Trophoblast cell (in vitro differentiated cells and primary cell): Measurements from ENCODE around the gene MORN1.

Experiments used
- DNase-seq, 2 donors: peaks; one replicate each; pipeline ENCODE4 v3.0.0-alpha.2; 2016
- H2AFZ ChIP-seq: 2 replicates; pipeline ENCODE4 v1.6.1; 2013; ENCODE audit warnings: low read length, moderate library complexity, mild to moderate bottlenecking; ENCODE audit not compliant: insufficient read depth, poor library complexity
- H2AK5ac ChIP-seq: 2 replicates; pipeline ENCODE4 v1.6.1; 2013; ENCODE audit warnings: mild to moderate bottlenecking, low read length
- H2BK120ac ChIP-seq: 2 replicates; pipeline ENCODE4 v1.6.1; 2013; ENCODE audit warnings: low read length, mild to moderate bottlenecking, moderate library complexity; ENCODE audit not compliant: insufficient read depth, poor library complexity
- H2BK12ac ChIP-seq: 2 replicates; pipeline ENCODE4 v1.6.1; 2013; ENCODE audit warnings: mild to moderate bottlenecking, low read length, moderate library complexity
- H2BK5ac ChIP-seq: 2 replicates; pipeline ENCODE4 v1.6.1; 2013; ENCODE audit warnings: low read length, low read depth, moderate library complexity, mild to moderate bottlenecking; ENCODE audit not compliant: poor library complexity
- H3K14ac ChIP-seq: 2 replicates; pipeline ENCODE4 v1.6.1; 2013; ENCODE audit warnings: mild to moderate bottlenecking, low read length
- H3K18ac ChIP-seq: 2 replicates; pipeline ENCODE4 v1.6.1; 2013; ENCODE audit warnings: mild to moderate bottlenecking, low read length
- H3K23ac ChIP-seq: 2 replicates; pipeline ENCODE4 v1.6.1; 2013; ENCODE audit warnings: low read length
- H3K27ac ChIP-seq: 2 replicates; pipeline ENCODE4 v1.5.1; 2013; ENCODE audit warnings: low read depth, mild to moderate bottlenecking, inconsistent platforms, low read length, moderate library complexity
- H3K27me3 ChIP-seq: 2 replicates; pipeline ENCODE4 v1.6.1; 2013; ENCODE audit warnings: inconsistent platforms, mild to moderate bottlenecking, low read length, moderate library complexity; ENCODE audit not compliant: insufficient read depth
- H3K36me3 ChIP-seq, 2 experiments: 1 replicate in 1 of 2; 2 replicates in 1 of 2; pipeline ENCODE4 v1.6.1; 2013; ENCODE audit warnings: low read length in 2 of 2, mild to moderate bottlenecking in 2 of 2, moderate library complexity in 1 of 2; ENCODE audit not compliant: insufficient read depth in 2 of 2, control insufficient read depth in 1 of 2
- H3K4ac ChIP-seq: 2 replicates; pipeline ENCODE4 v1.6.1; 2013; ENCODE audit warnings: low read depth, mild to moderate bottlenecking, low read length, moderate library complexity
- H3K4me1 ChIP-seq, 2 experiments: 1 replicate in 1 of 2; 2 replicates in 1 of 2; pipeline ENCODE4 v1.6.1; 2013; ENCODE audit warnings: low read length in 2 of 2, mild to moderate bottlenecking in 2 of 2, moderate library complexity in 1 of 2; ENCODE audit not compliant: insufficient read depth in 2 of 2, control insufficient read depth in 1 of 2
- H3K4me2 ChIP-seq: 2 replicates; pipeline ENCODE4 v1.6.1; 2013; ENCODE audit warnings: inconsistent platforms, mild to moderate bottlenecking, low read length, moderate library complexity
- H3K4me3 ChIP-seq: 2 replicates; pipeline ENCODE4 v1.5.1; 2013; ENCODE audit warnings: mild to moderate bottlenecking, low read depth, low read length, inconsistent platforms
- H3K79me1 ChIP-seq: one replicate; pipeline ENCODE4 v1.6.1; 2013; ENCODE audit warnings: low read length
- H3K79me2 ChIP-seq: 2 replicates; pipeline ENCODE4 v1.6.1; 2013; ENCODE audit warnings: low read length, mild to moderate bottlenecking; ENCODE audit not compliant: control insufficient read depth, insufficient read depth, poor library complexity
- H3K9ac ChIP-seq: 2 replicates; pipeline ENCODE4 v1.6.1; 2013; ENCODE audit warnings: mild to moderate bottlenecking, low read length
- H3K9me3 ChIP-seq: 2 replicates; pipeline ENCODE4 v1.6.1; 2013; ENCODE audit warnings: low read depth, mild to moderate bottlenecking, control low read depth, inconsistent platforms, low read length; ENCODE audit not compliant: insufficient read depth
- H4K12ac ChIP-seq: 2 replicates; pipeline ENCODE4 v1.6.1; 2013; ENCODE audit warnings: low read depth, mild to moderate bottlenecking, low read length, moderate library complexity
- H4K8ac ChIP-seq: 2 replicates; pipeline ENCODE4 v1.6.1; 2013; ENCODE audit warnings: low read depth, mild to moderate bottlenecking, low read length, moderate library complexity
- H4K91ac ChIP-seq: one replicate; pipeline ENCODE4 v1.6.1; 2013; ENCODE audit warnings: low read depth, mild to moderate bottlenecking, low read length, moderate library complexity
- WGBS: extraction: QIAGEN DNeasy Blood & Tissue Kit; methylation state at CpG from one replicate; pipeline ENCODE4 v1.1.7; 2013; ENCODE audit warnings: missing lambda C conversion rate; ENCODE audit not compliant: insufficient read length, insufficient coverage; ENCODE audit errors: extremely low coverage; 5-methylcytosine and 5-hydroxymethylcytosine counted together

The MORN1 gene

DNA sequence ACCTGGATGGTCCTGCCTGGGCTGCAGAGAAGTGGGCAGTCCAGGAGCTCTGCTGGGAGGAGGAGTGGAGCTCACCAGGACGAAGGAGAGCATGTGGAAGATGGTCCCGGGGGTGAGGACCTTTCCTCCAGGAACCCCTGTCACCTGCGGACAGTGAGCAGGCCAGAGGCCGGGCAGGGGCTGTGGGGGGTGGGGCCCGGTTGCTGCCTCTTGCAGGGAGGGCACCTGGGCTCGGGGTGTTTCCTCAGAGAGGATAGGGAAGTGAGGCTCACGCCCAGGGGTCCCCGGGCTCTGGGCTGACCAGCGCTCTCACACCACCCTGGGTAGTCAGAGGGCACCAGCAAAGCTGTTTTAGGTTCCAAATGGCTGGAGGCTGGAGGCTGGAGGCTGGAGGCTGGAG, 43.7 kb upstream of the MORN1 start:
- WGBS: no CpG with 5 or more reads among the region's 9 CpGs
- no peak overlapping the region for H2BK12ac ChIP-seq

DNA sequence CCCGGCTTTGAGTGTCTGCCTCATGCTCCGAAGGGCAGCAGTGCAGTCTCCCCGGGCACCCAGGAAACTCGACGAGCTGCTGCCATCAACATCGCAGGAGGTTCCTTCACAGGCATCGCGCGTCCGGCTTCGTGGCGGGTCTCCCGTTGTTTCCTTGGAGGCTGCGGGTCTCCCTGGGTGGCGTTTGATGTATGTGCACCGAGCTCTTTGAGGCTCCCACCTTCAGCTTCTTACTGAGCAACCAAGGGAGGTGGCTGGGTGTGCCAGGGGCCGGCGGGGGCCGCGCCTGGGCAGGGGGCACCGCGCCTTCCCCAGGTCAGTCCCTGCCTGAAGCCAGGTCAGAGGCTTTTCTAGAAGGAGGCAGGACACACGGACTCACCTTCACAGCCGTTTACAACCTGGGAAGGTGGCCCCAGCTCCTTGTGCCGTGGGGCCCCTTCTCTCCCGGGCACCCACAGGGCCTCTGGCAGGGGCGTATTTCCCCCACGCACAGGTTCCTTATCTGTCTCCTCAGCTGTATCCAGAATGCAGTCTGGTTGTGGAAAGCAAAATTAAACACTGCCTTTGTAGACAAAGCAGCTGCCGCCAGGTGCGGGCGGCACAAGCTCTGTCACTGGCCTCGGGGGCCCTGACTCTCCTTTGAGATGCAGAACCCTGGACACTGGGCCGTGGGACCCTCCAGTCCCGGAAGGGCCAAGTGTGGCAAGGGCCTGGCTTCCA, 42.7 kb upstream of the MORN1 start:
- Histone ChIP-seq H2BK120ac (no peak overlapping the region), H3K4me1 (no peaks in the 10 kb centered on the region), H2BK5ac (no peak overlapping the region), H3K79me1 (no peaks in the 10 kb centered on the region), H3K4me3 (no peak overlapping the region), H2AK5ac (no peak overlapping the region), H4K12ac (no peak overlapping the region), H3K27ac (no peak overlapping the region), H3K27me3 (no peaks in the 10 kb centered on the region), H4K91ac (no peak overlapping the region), H3K4ac (no peak overlapping the region), H3K36me3 (no peaks in the 10 kb centered on the region), H3K79me2 (no peaks in the 10 kb centered on the region), H3K4me2 (no peak overlapping the region), H2AFZ (no peak overlapping the region), H4K8ac (no peak overlapping the region), H3K9ac (no peak overlapping the region), H3K23ac (no peak overlapping the region), H2BK12ac (no peak overlapping the region), H3K18ac (no peak overlapping the region), H3K14ac (no peak overlapping the region), H3K9me3 (peaks cover 14% of the 10 kb centered on the region)
- DNase-seq: no peak
- WGBS: no CpG with 5 or more reads among the region's 34 CpGs

More for the DNA sequence above, 43.7 kb upstream of the MORN1 start:
- Histone ChIP-seq H4K91ac (no peak overlapping the region), H3K4me2 (no peak overlapping the region), H4K8ac (no peak overlapping the region), H3K18ac (no peak overlapping the region), H3K79me2 (no peaks in the 10 kb centered on the region), H3K27me3 (no peaks in the 10 kb centered on the region), H3K4ac (no peak overlapping the region), H3K14ac (no peak overlapping the region), H3K4me1 (no peaks in the 10 kb centered on the region), H3K36me3 (no peaks in the 10 kb centered on the region), H3K79me1 (no peaks in the 10 kb centered on the region), H4K12ac (no peak overlapping the region), H3K27ac (no peak overlapping the region), H2BK5ac (no peak overlapping the region), H3K4me3 (no peak overlapping the region), H2AFZ (no peak overlapping the region), H3K23ac (no peak overlapping the region), H2AK5ac (no peak overlapping the region), H3K9me3 (peaks cover 6% of the 10 kb centered on the region), H3K9ac (no peak overlapping the region), H2BK120ac (no peak overlapping the region)
- DNase-seq: no peak

DNA sequence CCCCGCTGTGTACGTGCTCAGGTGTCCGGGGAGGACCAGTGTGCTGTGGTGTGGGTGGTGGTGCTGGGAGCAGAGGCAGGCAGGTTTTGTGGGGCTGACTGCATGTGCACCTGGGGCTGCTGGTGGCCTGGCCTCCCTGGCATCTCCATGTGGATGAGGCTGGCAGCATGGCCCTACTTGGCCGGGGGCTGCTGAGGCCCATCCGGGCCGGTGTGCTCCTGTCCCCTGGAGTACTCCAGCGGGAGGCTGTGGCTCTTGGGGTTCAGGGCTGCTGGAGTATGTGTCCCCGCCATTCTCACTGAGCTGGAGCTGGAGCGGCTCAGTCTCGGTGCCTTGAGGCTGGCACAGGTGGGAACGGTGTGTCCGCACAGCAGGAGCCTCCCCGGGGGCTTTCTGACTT, 41.8 kb upstream of the MORN1 start:
- H3K27me3 ChIP-seq: no peaks in the 10 kb centered on the region
- H3K4me3 ChIP-seq: no peak overlapping the region
- H3K18ac ChIP-seq: no peak overlapping the region
- no peak overlapping the region for H4K12ac ChIP-seq
- no peak overlapping the region for H3K23ac ChIP-seq
- H2BK120ac ChIP-seq: no peak overlapping the region
- no peaks in the 10 kb centered on the region for H3K36me3 ChIP-seq
- WGBS: no CpG with 5 or more reads among the region's 13 CpGs
- no peaks in the 10 kb centered on the region for H3K4me1 ChIP-seq
- H3K4ac ChIP-seq: no peak overlapping the region
- H2BK5ac ChIP-seq: no peak overlapping the region
- no peaks in the 10 kb centered on the region for H3K79me2 ChIP-seq
- H3K4me2 ChIP-seq: no peak overlapping the region
- H3K14ac ChIP-seq: no peak overlapping the region
- no peak overlapping the region for H4K91ac ChIP-seq
- no peak overlapping the region for H2BK12ac ChIP-seq
- peaks cover 20% of the 10 kb centered on the region for H3K9me3 ChIP-seq
- no peak overlapping the region for H2AK5ac ChIP-seq
- no peak overlapping the region for H3K27ac ChIP-seq
- H3K79me1 ChIP-seq: no peaks in the 10 kb centered on the region
- no peak for DNase-seq
- no peak overlapping the region for H4K8ac ChIP-seq
- no peak overlapping the region for H2AFZ ChIP-seq
- H3K9ac ChIP-seq: no peak overlapping the region

DNA sequence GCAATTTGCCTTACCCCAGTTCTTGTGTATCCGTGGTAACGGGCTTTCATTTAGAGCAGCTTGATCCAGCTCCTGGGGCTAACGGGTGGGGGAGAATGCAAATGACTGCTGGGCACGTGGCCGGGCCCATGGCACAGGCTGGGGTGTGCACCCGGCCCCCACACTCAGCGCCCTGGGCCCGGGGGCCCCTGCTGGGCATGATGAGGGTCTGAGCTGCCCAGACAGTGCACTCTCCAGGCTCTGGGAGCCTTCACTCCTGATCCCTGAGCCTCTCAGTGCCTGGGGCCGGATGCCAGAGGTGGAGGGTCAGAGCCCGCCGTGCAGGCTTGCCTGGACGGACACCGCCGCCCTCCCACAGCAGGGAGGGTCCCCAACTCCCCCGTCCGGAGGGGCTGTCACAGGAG, 41.1 kb upstream of the MORN1 start:
- Histone ChIP-seq H3K27me3 (no peaks in the 10 kb centered on the region), H3K9me3 (peaks cover 20% of the 10 kb centered on the region), H2BK5ac (no peak overlapping the region), H3K79me1 (no peaks in the 10 kb centered on the region), H3K9ac (no peak overlapping the region), H2BK120ac (no peak overlapping the region), H4K8ac (no peak overlapping the region), H2AFZ (no peak overlapping the region), H3K4me3 (no peak overlapping the region), H3K79me2 (no peaks in the 10 kb centered on the region), H3K27ac (no peak overlapping the region), H4K91ac (no peak overlapping the region), H2BK12ac (no peak overlapping the region), H2AK5ac (no peak overlapping the region), H3K4ac (no peak overlapping the region), H3K4me1 (no peaks in the 10 kb centered on the region), H4K12ac (no peak overlapping the region), H3K36me3 (no peaks in the 10 kb centered on the region), H3K23ac (no peak overlapping the region), H3K18ac (no peak overlapping the region), H3K4me2 (no peak overlapping the region), H3K14ac (no peak overlapping the region)
- WGBS: no CpG with 5 or more reads among the region's 16 CpGs
- no peak for DNase-seq
